ENCODE data around the gene CYP2U1. TPM values are rescaled to one million over a fixed set of nuclear protein-coding genes. Genes with fewer than 3 reads are reported as not detected.
A peak's percentile ranks its signal among the peaks of the same experiment; 100 is the strongest.

Gene CYP2U1
- total RNA-seq (16.4 TPM), polyA plus RNA-seq (8.9 TPM)

DNA sequence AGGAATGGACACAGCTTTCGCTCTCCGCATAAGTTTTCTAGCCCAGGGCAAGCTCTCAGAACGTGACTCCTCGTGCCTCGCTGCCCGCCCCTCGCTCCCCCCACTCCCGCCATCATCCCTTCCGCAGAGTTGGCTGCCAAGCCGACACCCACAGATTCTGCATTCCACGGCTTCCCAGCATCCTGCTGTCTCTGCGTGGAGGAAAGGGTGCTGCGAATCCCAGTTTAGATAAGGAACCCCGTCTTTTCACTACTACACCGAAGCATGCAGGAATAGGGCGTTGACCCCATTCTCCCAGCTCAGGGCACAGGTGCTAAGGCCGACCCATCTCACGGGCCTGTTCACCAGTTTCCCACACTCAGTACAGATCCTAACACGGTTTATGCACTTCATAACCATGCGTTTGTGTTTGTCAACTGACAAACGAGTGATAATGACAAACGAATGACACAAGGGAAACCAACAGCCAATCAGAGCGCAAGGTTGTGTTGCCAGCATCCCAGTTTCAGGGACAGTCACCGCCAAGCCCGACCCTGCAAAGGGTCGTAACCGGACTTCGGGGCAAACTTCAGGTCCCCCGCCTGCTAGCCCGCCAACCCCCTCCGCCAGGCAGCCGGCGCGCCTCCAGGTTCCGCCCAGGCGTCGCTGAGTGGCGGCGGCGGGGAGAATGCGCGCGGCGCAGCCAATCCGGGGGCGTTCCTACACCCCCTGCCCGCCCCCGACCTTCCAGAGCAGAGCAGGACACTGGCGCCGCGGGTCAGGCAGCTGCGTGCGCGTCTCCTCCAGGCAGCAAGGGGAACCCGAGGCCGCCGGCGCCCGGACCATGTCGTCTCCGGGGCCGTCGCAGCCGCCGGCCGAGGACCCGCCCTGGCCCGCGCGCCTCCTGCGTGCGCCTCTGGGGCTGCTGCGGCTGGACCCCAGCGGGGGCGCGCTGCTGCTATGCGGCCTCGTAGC is at the start of gene CYP2U1:
CYP2U1 (plus strand) TSS at position 729 of the 954 bp plus-strand sequence; CDS start at position 824, 95 bp downstream.
- under 1% methylated on average over 78 of the region's 78 CpGs for WGBS
- Histone ChIP-seq H3K36me3 (ENCODE audit: insufficient read depth) (no peaks in the 10 kb centered on the region), H3K4me1 (ENCODE audit: insufficient read depth) (no peaks in the 10 kb centered on the region), H3K27ac (ENCODE audit: low read depth) (peak within 1 kb of the TSS; percentile 28), H3K4me3 (ENCODE audit: low read depth, low read length) (peak within 1 kb of the TSS; percentile 66)
- DNase-seq (ENCODE audit: extremely low spot score): peak; percentile 15

DNA sequence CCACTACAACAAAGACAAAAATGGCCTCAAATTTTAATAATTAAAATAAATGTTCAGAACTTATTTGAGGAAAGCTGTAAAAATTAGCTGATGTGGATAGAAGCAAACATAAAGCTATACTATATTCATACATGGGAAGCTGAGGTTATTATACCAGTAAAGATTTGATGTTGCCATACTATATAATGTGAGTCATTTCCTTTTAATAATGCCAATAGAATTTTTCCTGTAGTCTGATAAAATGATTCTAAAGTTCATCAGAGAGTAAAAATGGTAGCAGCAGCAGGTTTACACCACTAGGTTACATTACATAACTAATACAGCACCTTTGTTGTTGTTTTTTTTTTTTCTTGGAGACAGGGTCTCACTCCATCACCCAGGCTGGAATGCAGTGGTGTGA is 45.5 kb upstream of the CYP2U1 start:
- H3K4me1 ChIP-seq (ENCODE audit: insufficient read depth): no peaks in the 10 kb centered on the region
- no peaks in the 10 kb centered on the region for H3K36me3 ChIP-seq (ENCODE audit: insufficient read depth)
- DNase-seq (ENCODE audit: extremely low spot score): no peak
- H3K4me3 ChIP-seq (ENCODE audit: low read depth, low read length): no peak overlapping the region
- H3K27ac ChIP-seq (ENCODE audit: low read depth): no peak overlapping the region

DNA sequence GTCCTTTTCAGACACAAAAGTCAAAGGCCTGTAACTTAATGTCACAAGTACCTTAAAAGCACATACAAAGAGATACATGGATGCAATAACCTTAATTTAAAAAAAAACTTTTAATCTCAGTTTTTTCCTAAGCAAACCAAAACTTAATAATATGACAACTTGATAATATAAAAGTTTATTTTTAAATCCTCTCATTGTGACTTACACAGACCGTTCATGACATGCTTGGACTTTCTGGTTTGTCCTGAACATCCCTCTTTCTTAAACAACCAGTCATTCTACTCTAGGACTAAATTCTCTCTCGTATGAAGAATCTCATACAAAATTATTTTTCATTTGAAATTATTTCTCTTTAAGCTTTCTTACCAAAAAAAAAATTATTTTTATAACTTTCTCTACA is 43.1 kb upstream of the CYP2U1 start:
- H3K4me3 ChIP-seq (ENCODE audit: low read depth, low read length): no peak overlapping the region
- H3K4me1 ChIP-seq (ENCODE audit: insufficient read depth): no peaks in the 10 kb centered on the region
- WGBS: 66% methylated on average over 2 of the region's 2 CpGs
- DNase-seq (ENCODE audit: extremely low spot score): no peak
- no peaks in the 10 kb centered on the region for H3K36me3 ChIP-seq (ENCODE audit: insufficient read depth)
- no peak overlapping the region for H3K27ac ChIP-seq (ENCODE audit: low read depth)

DNA sequence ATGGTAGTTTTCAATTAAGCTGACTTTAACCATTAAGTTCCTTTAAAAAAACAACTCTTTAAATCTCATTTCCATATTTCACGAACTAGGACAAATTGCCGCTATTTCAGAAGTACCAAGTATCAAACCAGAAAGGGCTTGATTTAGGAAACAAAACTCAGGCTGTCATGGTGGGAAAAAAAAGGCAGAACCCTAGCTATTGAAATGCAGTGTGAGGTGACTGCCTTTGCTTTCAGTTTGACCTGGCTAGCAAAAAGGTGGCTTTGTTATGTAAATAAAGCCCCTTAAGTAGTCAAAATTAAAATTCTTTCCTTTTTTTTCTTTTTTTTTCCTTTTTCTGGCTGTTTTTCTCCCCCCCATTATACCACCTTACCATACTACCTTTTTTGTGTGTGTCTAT is 40.6 kb upstream of the CYP2U1 start:
- Histone ChIP-seq H3K27ac (ENCODE audit: low read depth) (no peak overlapping the region), H3K4me1 (ENCODE audit: insufficient read depth) (no peaks in the 10 kb centered on the region), H3K36me3 (ENCODE audit: insufficient read depth) (peaks cover 2% of the 10 kb centered on the region), H3K4me3 (ENCODE audit: low read depth, low read length) (no peak overlapping the region)
- no peak for DNase-seq (ENCODE audit: extremely low spot score)
- 91% methylated on average over 2 of the region's 2 CpGs for WGBS

DNA sequence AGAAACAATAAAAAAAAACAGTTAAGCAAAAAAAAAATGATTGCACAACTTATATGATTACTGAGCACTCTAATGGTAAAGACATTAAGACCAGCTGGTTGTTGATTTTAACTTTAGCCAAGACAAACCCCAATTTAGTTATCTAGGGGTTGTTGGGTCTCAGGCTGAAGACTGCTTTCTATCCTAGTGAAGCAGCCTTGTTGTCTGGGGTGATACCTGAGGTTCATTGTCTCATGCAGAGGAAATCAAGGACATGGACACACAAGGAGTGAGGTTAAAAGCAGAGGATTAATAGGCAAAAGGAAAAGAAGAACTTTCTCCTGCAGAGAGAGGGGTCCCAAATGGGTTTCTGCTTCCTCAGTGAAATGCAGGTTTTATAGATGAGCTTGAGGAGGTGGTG is 40.0 kb upstream of the CYP2U1 start:
- Histone ChIP-seq H3K27ac (ENCODE audit: low read depth) (no peak overlapping the region), H3K4me1 (ENCODE audit: insufficient read depth) (no peaks in the 10 kb centered on the region), H3K4me3 (ENCODE audit: low read depth, low read length) (no peak overlapping the region), H3K36me3 (ENCODE audit: insufficient read depth) (peaks cover 2% of the 10 kb centered on the region)
- no peak for DNase-seq (ENCODE audit: extremely low spot score)

DNA sequence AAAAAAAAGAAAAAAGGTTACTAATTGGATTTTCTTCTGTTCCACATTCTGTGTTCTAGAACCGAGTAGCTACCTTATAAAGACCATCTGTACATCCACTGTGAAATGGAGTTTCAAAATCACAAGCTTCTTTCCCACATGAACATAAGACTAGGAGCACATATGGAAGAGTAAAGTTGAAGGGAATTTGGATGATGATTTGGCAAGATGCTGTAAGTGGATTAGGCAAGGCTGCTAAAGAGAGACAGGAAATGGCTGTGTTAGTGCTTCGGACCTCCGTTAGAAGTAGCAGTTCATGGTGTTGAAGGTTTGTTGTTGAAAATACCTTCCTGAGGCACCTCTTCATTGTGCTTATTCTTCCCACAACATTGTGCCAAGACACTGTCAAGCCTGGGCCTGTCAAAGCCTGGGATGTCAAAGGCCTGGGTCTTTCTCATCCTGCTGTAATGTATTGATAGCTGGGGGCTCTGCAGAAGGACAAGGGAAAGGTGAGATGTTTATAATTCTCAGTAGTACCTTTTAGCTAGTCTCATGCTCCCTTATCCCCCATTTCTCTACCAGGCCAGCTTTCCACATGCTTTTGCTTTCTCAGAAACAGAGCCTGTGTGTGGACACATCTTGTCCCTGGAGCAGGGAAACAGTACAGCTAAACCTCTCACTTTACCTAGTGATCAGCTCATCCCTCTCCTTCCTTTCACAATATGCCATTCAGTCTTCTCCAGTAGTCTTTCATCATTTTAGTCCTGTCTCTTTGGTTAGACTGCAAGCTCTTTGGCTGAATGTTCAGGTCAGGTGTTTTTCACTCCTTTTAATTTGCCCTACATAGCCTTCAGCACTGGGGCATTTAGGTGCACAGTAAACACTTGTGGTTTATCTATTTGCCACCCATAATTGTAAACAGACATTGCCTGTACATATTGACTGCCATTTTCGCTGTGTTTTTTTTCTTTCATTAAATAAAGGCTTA is 37.9 kb upstream of the CYP2U1 start:
- Histone ChIP-seq H3K4me1 (ENCODE audit: insufficient read depth) (no peaks in the 10 kb centered on the region), H3K4me3 (ENCODE audit: low read depth, low read length) (no peak overlapping the region), H3K27ac (ENCODE audit: low read depth) (no peak overlapping the region), H3K36me3 (ENCODE audit: insufficient read depth) (peaks cover 2% of the 10 kb centered on the region)
- DNase-seq (ENCODE audit: extremely low spot score): no peak
- 58% methylated on average over 4 of the region's 4 CpGs for WGBS

DNA sequence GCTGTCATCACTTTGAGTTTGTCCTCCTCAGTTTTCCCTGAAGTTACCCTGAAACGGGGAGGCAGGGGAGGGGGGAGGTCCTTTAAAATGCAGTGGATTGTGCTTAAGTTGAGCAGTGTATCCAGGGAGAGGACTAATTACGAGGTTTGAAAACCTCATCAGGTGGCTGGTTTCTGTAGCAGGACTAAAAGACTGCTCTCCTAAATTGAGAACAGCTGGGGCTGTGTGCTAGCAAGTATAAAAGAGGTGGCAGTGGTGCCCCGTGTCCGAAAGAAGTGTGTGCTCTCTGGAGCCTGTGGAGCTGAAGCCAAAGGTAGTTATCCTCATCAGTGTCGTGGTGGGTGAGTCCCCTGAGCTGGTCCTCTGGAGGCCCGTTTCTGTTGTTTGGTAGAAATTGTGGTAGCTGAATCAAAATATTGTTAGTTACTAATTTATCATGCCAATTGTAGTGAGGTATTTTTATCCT is 37.2 kb upstream of the CYP2U1 start:
- 76% methylated on average over 6 of the region's 6 CpGs for WGBS
- Histone ChIP-seq H3K27ac (ENCODE audit: low read depth) (no peak overlapping the region), H3K4me1 (ENCODE audit: insufficient read depth) (no peaks in the 10 kb centered on the region), H3K36me3 (ENCODE audit: insufficient read depth) (peaks cover 2% of the 10 kb centered on the region), H3K4me3 (ENCODE audit: low read depth, low read length) (no peak overlapping the region)
- no peak for DNase-seq (ENCODE audit: extremely low spot score)

DNA sequence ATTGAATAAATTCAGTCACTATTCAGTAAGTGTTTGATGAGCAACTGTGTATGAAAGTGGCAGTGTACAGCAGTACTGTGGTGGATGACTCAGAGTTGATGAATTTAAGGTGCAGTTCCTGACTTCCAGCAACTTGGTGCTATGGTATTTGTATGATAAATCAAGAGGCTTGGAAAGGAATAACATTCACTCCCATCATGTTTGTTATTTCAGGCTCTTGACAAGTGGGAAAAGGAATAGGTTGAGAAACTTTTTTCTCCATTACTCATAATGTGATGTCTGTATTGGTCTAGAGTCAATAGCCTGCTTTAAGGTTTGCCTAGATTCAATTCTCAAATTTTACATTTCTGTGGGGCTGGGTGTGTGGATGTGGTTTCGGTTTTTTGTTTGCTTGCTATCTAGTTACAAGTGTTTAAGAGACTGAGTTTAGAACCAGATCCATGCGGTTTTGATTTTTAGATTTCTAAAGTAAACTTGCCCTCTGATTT is 35.1 kb upstream of the CYP2U1 start:
- H3K36me3 ChIP-seq (ENCODE audit: insufficient read depth): peaks cover 2% of the 10 kb centered on the region
- H3K4me3 ChIP-seq (ENCODE audit: low read depth, low read length): no peak overlapping the region
- H3K4me1 ChIP-seq (ENCODE audit: insufficient read depth): no peaks in the 10 kb centered on the region
- no peak for DNase-seq (ENCODE audit: extremely low spot score)
- no peak overlapping the region for H3K27ac ChIP-seq (ENCODE audit: low read depth)
- 60% methylated on average over 2 of the region's 2 CpGs for WGBS

DNA sequence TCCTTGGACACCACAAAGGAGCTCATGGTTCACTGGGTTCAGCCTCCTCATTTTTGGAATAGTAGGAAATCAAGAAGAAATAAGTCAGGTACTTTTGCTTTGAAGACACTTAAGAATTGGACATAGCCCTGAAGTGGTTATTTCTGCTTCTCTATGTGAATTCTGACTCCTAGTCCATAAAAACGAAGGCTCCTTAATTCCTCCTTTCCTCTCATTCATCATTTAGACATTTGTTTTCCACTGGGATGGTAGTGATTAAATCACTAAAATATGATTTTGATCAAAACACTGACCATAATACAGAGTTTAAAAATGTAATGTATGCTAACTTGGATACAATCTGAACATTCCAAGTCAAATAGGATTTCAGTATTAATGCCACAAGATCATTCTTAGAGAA is 34.7 kb upstream of the CYP2U1 start:
- DNase-seq (ENCODE audit: extremely low spot score): no peak
- H3K4me1 ChIP-seq (ENCODE audit: insufficient read depth): no peaks in the 10 kb centered on the region
- peaks cover 2% of the 10 kb centered on the region for H3K36me3 ChIP-seq (ENCODE audit: insufficient read depth)
- 23% methylated on average over 1 of the region's 1 CpG for WGBS
- H3K27ac ChIP-seq (ENCODE audit: low read depth): peak overlapping the region; percentile 38
- no peak overlapping the region for H3K4me3 ChIP-seq (ENCODE audit: low read depth, low read length)

DNA sequence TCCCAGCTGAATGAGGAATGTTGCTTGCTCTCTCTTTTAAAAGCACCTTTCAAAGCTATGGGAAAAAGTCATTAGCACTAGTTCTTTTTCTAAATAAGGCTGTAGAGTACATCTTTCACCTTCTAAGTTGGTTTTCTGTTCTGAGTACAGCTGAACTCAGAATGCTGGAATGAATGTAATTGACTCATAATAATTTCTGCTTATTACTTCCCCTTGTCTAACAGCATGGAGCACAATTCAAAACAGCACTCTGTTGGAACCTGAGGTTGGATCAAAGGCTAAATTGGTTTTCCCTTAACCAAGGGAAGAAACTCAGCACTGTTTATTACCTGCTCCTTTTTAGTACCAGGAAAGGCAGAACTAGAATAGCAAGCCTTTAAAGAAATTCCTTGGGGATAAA is 33.5 kb upstream of the CYP2U1 start:
- DNase-seq (ENCODE audit: extremely low spot score): no peak
- Histone ChIP-seq H3K27ac (ENCODE audit: low read depth) (no peak overlapping the region), H3K4me3 (ENCODE audit: low read depth, low read length) (no peak overlapping the region), H3K36me3 (ENCODE audit: insufficient read depth) (peaks cover 2% of the 10 kb centered on the region), H3K4me1 (ENCODE audit: insufficient read depth) (no peaks in the 10 kb centered on the region)

DNA sequence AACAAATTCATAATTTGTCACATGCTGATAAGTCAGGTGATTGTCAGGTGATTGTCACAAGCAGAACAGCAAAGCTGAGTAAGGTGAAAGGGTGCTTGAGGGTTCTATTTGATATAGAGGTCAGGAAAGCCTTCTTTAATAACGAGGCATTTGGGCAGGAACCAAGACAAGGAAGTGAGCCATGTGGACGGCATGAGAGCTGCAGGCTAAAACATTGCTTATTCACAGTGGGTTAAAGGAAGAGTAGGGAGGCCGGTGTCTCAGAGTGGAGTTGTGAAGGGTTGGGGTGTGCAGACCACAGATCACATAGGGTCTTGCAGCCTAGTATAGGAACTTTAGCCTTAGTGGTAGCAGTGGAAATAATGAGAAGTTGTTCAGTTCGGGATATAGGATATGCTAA is 31.3 kb upstream of the CYP2U1 start:
- Histone ChIP-seq H3K4me3 (ENCODE audit: low read depth, low read length) (no peak overlapping the region), H3K4me1 (ENCODE audit: insufficient read depth) (no peaks in the 10 kb centered on the region), H3K36me3 (ENCODE audit: insufficient read depth) (no peaks in the 10 kb centered on the region), H3K27ac (ENCODE audit: low read depth) (no peak overlapping the region)
- 80% methylated on average over 4 of the region's 4 CpGs for WGBS
- DNase-seq (ENCODE audit: extremely low spot score): no peak

DNA sequence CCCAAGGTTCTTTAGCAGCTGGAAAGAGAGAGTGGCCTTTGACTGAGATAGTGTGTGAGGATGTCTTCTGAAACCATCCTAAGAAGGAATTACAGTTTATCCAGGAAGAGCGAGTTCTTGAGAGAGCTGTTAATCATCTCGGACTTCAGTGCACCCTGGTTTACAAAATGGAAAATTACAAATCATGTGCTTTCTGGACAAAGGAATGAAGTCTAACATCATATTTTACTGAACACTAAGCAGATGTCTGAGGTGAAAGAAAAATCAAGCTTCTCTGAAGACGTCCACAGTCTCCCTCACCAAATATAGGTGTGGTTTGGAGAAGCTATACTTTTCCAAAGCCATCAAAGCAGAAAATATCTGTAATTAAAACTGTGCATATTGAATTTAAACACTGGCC is 30.8 kb upstream of the CYP2U1 start:
- no peak overlapping the region for H3K4me3 ChIP-seq (ENCODE audit: low read depth, low read length)
- no peaks in the 10 kb centered on the region for H3K36me3 ChIP-seq (ENCODE audit: insufficient read depth)
- no peaks in the 10 kb centered on the region for H3K4me1 ChIP-seq (ENCODE audit: insufficient read depth)
- H3K27ac ChIP-seq (ENCODE audit: low read depth): no peak overlapping the region
- WGBS: 59% methylated on average over 3 of the region's 3 CpGs
- no peak for DNase-seq (ENCODE audit: extremely low spot score)

DNA sequence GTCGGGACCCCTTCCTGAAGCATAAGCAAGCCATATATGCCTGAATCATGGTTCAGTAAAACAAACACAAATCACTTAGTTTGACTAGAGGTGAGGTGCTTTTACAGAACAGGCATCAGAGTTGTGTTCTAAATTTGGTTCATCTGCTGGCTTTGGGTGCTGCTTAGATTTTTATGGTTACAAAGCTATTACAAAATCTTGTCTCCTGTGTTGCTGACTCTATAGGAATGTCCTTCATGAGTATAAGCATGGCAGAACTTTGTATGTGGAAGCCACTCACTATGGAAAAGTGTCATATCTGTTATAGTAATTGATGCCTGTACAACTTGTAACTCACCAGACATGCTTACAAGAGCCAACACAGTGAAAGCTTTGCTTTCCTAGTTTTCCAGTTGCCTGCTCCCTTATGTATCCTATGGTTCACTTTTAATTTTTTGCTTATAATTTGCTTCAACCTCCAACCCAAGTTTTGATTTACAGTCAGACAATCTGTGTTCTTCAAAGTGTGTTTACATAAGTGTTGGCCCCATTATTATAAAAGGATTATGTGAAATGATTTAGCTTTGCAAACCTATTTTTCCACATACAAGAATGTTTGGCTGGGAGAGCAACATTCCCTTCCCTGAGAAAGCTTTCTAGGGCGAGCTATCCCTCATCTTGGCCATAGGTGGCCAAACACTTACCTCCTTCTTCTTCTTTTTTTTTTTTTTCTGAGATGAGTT is 30.0 kb upstream of the CYP2U1 start:
- Histone ChIP-seq H3K4me1 (ENCODE audit: insufficient read depth) (no peaks in the 10 kb centered on the region), H3K27ac (ENCODE audit: low read depth) (no peak overlapping the region), H3K4me3 (ENCODE audit: low read depth, low read length) (no peak overlapping the region), H3K36me3 (ENCODE audit: insufficient read depth) (no peaks in the 10 kb centered on the region)
- DNase-seq (ENCODE audit: extremely low spot score): no peak
- WGBS: 48% methylated on average over 2 of the region's 2 CpGs
